SU-DHL-6 (cell line): ENCODE measurements around the gene FAM9B.

Source experiments
- H2AFZ ChIP-seq: fragments of 200-600 bp; sonication (generic); 2 replicates; pipeline ENCODE4 v1.6.1; 2014; ENCODE audit warnings: low read depth, mild to moderate bottlenecking, moderate library complexity, mixed read lengths, antibody characterized with exemption, low read length; ENCODE audit not compliant: severe bottlenecking
- H3F3A ChIP-seq: fragments of 200-600 bp; shearing (Covaris generic); 2 replicates; pipeline ENCODE4 v1.6.0; 2016; ENCODE audit warnings: antibody characterized with exemption, mild to moderate bottlenecking; ENCODE audit not compliant: insufficient read depth
- H3K27ac ChIP-seq: fragments of 200-600 bp; sonication (generic); 2 replicates; pipeline ENCODE4 v1.5.1; 2016; ENCODE audit warnings: low read depth, mild to moderate bottlenecking, low read length, moderate library complexity, mixed read lengths
- H3K27me3 ChIP-seq: fragments of 200-600 bp; sonication (generic), shearing (Covaris generic); 2 replicates; pipeline ENCODE4 v1.6.0; 2014; ENCODE audit warnings: mild to moderate bottlenecking, low read length
- H3K36me3 ChIP-seq: fragments of 200-600 bp; sonication (generic); 2 replicates; pipeline ENCODE4 v1.6.1; 2014; ENCODE audit warnings: mild to moderate bottlenecking, low read length, mixed read lengths
- H3K4me2 ChIP-seq: fragments of 300-600, 200-600 bp; shearing (Covaris generic), sonication (generic); 2 replicates; pipeline ENCODE4 v1.6.0; 2014; ENCODE audit warnings: low read length, low read depth, mild to moderate bottlenecking; ENCODE audit not compliant: poor library complexity, severe bottlenecking
- H3K4me3 ChIP-seq: fragments of 200-600 bp; sonication (generic); 2 replicates; pipeline ENCODE4 v1.5.1; 2014; ENCODE audit warnings: antibody characterized with exemption, low read length, mild to moderate bottlenecking, mixed read lengths; ENCODE audit not compliant: insufficient read depth, poor library complexity, severe bottlenecking
- H3K79me2 ChIP-seq: fragments of 200-600 bp; sonication (generic); 2 replicates; pipeline ENCODE4 v1.6.1; 2014; ENCODE audit warnings: mild to moderate bottlenecking, low read length, moderate library complexity; ENCODE audit not compliant: insufficient read depth
- H3K9ac ChIP-seq: fragments of 200-600 bp; sonication (generic); 2 replicates; pipeline ENCODE4 v1.7.0; 2014; ENCODE audit warnings: mild to moderate bottlenecking, low read length
- H3K9me2 ChIP-seq: fragments of 200-600 bp; sonication (generic); replicated peaks from 2 replicates; pipeline ENCODE4 v1.6.1; 2014; ENCODE audit warnings: low read length; ENCODE audit not compliant: insufficient read depth
- H3K9me3 ChIP-seq: fragments of 200-600 bp; sonication (generic); 2 replicates; pipeline ENCODE4 v1.6.1; 2014; ENCODE audit warnings: low read length, mixed read lengths; ENCODE audit not compliant: insufficient read depth
- H4K20me1 ChIP-seq: fragments of 200-600 bp; sonication (generic); 2 replicates; pipeline ENCODE4 v1.6.1; 2014; ENCODE audit warnings: low read depth, mild to moderate bottlenecking, antibody characterized with exemption, low read length, moderate library complexity, mixed read lengths
- CTCF ChIP-seq: fragments of 200-600 bp; sonication (generic); IDR thresholded peaks from one replicate; pipeline ENCODE4 v1.5.1; 2017; ENCODE audit warnings: antibody characterized with exemption, mild to moderate bottlenecking, low read length, moderate library complexity; ENCODE audit not compliant: insufficient read depth, poor library complexity, severe bottlenecking
- EZH2phosphoT487 ChIP-seq: fragments of 200-600 bp; sonication (generic), shearing (Covaris generic); conservative IDR thresholded peaks from 2 replicates; pipeline ENCODE4 v1.6.1; 2018; ENCODE audit warnings: mild to moderate bottlenecking, antibody characterized with exemption, low read length, moderate library complexity, mixed read lengths

The FAM9B gene

GRCh38 chrX:9072281-9072680 is 38.4 kb upstream of the FAM9B start:
- Histone ChIP-seq H2AFZ (no peak overlapping the region), H3K4me2 (no peak overlapping the region), H3K79me2 (no peaks in the 10 kb centered on the region), H3K36me3 (no peaks in the 10 kb centered on the region), H3K9me3 (no peaks in the 10 kb centered on the region), H3F3A (no peaks in the 10 kb centered on the region), H3K9me2 (no peaks in the 10 kb centered on the region), H3K27me3 (no peaks in the 10 kb centered on the region), H3K9ac (no peak overlapping the region), H3K4me3 (no peak overlapping the region), H4K20me1 (no peaks in the 10 kb centered on the region), H3K27ac (no peak overlapping the region)
- no peak for TF ChIP-seq CTCF
- no peak for TF ChIP-seq EZH2phosphoT487

- H3K27ac ChIP-seq: no peak overlapping the region
- no peak for TF ChIP-seq EZH2phosphoT487
- TF ChIP-seq CTCF: no peak
- no peaks in the 10 kb centered on the region for H3F3A ChIP-seq
Observed at GRCh38 chrX:9071031-9071650, 37.2 kb upstream of the FAM9B start.

GRCh38 chrX:9069573-9069972 is 35.6 kb upstream of the FAM9B start:
- Histone ChIP-seq H3F3A (no peaks in the 10 kb centered on the region), H3K36me3 (no peaks in the 10 kb centered on the region), H3K79me2 (no peaks in the 10 kb centered on the region), H3K9me3 (no peaks in the 10 kb centered on the region), H3K4me2 (no peak overlapping the region), H3K27me3 (no peaks in the 10 kb centered on the region), H3K9ac (no peak overlapping the region), H2AFZ (no peak overlapping the region), H4K20me1 (no peaks in the 10 kb centered on the region), H3K4me3 (no peak overlapping the region), H3K27ac (no peak overlapping the region), H3K9me2 (no peaks in the 10 kb centered on the region)
- TF ChIP-seq CTCF: no peak
- no peak for TF ChIP-seq EZH2phosphoT487

More at GRCh38 chrX:9071031-9071650, 37.2 kb upstream of the FAM9B start:
- Histone ChIP-seq H3K36me3 (no peaks in the 10 kb centered on the region), H3K9ac (no peak overlapping the region), H3K4me3 (no peak overlapping the region), H3K27me3 (no peaks in the 10 kb centered on the region), H3K4me2 (no peak overlapping the region), H2AFZ (no peak overlapping the region), H3K79me2 (no peaks in the 10 kb centered on the region), H3K9me2 (no peaks in the 10 kb centered on the region), H3K9me3 (no peaks in the 10 kb centered on the region), H4K20me1 (no peaks in the 10 kb centered on the region)
